GM21786 (cell line): Measurements from ENCODE around the gene ASAP2.

Experiments
- ATAC-seq: cut with Tn5 transposase; IDR thresholded peaks from one replicate; pipeline ENCODE4 v1.9.1; 2021; ENCODE audit not compliant: unreplicated experiment

ASAP2 gene

DNA sequence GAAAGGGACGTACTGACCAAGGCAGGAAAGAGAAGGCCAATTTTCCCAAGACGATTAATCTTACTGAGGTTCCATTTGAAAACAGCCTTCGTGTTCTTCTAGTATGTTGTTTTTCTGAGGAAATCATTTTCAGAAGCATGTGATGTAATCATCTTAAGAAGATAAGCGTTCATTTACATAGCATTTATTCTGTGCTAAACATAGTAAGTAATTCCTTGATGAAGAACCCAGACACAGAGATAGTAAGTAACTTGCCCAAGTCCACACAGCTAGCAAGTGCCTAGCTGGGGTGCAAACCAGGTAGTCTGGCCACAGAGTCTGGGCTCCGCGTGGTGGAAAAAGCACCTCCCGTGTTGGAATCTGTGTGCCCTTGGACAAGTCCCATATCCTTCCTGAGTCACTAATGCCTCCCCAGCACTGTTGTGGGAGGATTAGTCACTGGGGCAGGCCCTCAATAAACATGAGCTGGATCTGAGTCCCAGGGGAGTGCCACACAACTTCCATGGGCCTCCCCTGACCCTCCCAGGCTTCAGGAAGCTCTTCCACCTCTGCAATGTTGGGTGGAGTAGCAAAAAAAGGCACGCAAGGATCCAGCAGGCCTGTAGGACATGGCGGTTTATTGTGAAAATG is 26.9 kb upstream of the ASAP2 start:
- no peak for ATAC-seq

DNA sequence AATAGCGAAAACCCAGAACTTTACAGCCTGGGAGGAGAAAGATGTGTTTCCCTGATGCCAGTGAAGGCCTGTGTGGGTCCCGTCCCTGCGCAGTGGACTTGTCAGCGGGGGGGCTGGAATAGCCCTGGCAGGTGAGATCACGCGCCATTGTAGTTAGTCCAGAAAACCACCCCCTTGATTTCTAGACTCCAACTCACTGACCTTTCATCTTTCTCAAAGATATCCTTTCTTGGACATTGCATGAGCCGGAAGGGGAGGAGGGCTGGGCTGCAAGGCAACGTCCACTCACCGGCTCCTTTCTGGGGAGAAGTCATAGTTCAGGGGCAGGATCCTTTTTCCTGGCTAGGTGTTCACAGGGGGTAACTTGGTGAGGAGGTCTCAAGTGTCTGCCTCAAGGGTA is 22.3 kb upstream of the ASAP2 start:
- no peak for ATAC-seq

GRCh38 chr2:9187620-9188214 is 18.9 kb upstream of the ASAP2 start:
- ATAC-seq: no peak

DNA sequence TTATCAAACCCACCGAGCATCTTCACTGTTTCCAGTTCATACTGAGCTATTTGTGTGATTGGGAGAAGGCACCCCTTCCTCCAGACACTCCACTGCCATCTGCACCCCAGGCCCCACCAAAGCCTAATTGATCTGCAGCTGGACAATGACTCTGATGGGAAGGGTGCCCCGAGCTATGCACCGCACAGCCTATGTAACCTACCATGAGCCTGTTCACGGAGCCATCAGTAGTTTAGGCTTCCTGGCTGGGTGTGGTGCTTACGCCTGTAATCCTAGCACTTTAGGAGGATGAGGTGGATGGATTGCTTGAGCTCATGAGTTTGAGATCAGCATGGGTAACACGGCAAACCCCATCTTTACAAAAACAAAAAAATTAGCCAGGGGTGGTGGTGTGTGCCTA is 17.8 kb upstream of the ASAP2 start:
- ATAC-seq: no peak

DNA sequence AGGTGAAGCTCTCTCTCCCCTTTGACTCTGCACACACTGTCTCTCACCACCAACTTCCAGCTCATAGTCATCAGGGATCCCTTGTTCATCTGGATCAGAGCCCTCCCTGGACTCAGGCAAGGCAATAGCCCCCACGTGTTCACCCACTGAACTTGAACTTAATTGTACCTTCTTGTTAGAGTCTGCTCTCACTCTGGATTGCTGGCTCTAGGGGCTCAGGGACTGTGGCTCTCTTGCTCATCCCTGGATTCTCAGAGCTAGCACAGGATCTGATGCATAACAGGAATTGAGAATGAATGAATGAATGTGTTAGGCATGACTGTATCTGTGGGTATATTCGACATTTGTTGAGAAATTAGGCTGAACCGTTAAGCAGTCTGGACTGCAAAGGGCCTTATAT is 16.7 kb upstream of the ASAP2 start:
- no peak for ATAC-seq

- no peak for ATAC-seq
These were observed 15.6 kb upstream of the ASAP2 start for GRCh38 chr2:9191041-9191481.

DNA sequence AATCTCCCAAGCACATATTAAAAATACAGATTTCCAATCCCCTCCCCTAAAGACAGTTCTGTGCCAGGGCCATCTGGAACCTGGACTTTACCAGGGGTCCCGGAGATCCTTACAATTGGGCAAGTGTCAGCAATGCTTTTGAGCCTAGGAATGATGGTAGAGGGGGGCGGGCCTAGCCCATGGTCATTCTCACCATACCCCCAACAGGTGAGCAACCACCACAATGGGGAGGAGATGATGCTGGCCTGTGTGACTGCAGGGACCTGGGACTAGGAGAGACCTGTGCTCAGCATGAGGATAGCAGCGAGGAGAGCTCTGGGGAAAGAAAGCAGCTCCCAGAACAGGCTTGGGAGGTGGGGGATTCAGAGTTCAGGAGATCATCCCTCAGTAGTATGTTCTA is 13.9 kb upstream of the ASAP2 start:
- ATAC-seq: no peak

- no peak for ATAC-seq
These were observed 12.3 kb upstream of the ASAP2 start for GRCh38 chr2:9194352-9194751.

DNA sequence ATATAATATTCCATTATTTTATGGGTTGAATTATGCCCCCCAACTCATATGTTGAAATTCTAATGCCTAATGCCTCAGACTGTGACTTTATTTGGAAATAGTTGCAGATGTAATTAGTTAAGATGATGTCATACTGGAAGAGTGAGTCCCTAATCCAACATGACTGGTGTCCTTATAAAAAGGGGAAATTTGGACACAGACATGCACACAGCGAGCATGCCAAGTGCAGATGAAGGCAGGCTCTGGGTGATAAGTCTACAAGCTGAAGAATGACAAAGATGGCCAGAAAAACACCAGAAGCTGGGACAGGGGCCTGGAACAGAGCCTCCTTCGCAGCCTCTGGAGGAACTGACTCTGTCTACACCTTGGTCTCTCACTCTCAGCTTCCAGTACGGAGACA is 10.0 kb upstream of the ASAP2 start:
- ATAC-seq: no peak

DNA sequence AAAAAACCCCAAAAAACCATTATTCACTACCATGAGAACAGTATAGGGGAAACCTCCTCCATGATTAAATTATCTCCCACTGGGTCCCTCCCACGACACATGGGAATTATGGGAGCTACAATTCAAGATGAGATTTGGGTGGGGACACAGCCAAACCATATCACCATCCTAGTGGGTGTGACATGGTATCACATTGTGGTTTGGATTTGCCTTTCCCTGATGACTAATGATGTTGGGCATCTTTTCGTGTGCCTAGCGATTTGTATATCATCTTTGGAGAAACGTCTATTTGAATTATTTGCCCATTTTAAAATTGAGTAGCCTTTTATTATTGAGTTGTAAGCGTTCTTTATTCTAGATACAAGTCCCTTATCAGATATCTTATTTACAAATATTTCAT is 8.7 kb upstream of the ASAP2 start:
- ATAC-seq: no peak

DNA sequence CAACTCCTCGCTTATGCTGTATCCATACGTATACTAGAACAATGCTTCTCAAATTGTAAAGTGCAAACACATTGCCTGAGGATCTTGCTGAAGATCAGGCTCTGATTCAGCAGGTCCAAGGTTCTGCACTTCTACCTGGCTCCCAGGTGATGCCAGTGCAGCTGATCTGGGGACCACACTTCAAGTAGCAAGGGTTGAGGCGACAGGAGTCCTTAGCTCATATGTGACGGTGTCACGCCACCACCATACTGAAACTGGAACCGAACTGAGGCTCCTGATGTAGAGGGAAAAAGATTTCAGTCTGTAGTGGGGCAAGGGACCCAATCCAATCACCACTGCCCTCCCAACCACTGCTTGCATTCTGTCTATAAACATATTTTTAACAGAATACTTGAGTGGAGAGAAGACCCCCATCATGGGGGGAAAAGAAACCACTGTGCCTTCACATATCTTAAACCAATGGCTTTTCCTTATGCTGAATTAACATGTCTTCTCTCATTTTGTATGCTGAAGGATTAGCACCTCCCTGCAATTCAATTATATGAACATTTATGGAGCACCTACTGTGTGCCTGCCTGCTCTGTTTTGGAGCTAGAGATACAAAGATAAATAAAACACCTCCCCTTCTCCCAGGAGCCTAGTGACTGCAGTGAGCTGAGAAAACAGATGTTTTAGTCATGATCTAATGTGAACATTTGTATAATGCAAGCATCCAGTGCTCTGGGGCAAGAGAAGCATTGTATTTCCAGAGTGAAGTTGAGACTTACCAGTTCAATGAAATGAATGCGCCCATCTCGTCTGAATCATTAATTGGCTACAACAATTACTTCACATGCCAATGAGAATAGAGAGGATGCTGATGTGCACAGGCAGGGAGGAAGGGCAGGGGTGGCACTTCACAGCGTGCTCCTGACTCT is 6.6 kb upstream of the ASAP2 start:
- no peak for ATAC-seq

- no peak for ATAC-seq
These were observed 6.0 kb upstream of the ASAP2 start for GRCh38 chr2:9200633-9201015.

DNA sequence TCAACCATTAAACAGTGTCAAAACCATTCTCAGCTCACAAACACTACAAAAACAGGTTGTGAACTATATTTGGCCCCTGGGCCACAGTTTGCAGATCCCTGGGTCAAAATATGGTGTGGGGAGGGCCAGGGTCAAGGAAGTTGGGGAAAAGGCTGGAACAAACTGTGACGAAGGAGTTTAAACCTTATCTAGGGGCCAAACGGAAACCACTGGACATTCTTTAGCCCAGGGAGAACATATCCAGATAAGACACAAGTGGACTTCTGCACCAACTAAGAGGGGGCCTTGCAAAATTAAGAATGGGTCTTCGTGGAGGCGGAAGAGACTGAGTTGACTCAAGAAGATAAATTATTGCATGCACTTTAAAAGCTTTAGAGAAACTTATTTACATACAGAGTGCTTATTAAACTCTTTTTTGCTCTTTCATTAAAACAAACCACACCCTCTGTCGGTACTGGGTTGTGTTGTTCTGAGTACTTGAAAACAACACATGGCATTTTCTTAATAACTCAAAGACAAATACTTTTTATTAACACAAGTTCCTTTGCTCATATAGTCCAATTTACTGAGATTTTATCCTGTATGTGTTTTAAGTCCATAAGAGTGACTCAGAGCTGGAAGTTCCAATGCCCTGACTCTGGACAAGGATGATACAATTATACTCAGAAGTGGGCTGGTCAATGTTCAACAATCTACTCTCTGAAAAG is 5.3 kb upstream of the ASAP2 start:
- ATAC-seq: no peak

DNA sequence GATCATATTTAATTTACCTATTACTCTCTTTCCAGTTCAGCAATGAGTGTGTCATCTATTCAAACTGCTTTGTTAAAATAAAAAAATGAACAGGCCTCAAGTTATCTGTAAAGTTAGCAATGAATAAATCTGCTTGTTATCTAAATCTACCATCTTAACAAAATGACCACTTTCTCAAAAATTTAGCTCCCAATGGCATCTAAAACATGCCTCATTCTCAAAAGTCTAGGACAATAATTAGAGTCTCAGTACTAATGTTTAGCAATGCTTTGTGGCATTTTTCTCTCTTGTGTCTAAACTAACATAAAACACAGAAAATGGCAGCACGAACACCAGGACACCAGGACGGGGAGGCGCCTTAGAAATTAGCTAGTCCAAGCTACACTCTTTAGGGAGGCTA is 3.6 kb upstream of the ASAP2 start:
- ATAC-seq: no peak

DNA sequence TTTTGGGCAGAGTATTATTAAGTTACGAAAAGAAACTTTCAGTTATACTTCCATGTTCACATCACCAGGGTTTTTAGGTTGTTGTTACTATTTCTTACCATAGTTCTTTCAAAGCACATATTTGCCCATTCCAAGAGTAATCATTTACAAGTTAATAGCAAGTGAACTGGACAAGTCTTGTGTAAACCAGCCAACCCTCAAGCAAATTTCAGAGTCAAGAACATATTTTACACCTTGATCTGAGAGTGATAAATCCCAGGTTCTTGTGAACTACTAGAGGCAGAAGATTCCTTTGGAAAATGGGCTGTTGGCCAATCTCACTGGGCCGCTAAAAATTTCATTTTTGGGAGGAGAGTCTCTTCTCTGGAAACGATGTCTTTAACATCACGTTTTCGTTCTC is 2.7 kb upstream of the ASAP2 start:
- no peak for ATAC-seq

GRCh38 chr2:9204939-9205338 is 1.7 kb upstream of the ASAP2 start:
- ATAC-seq: no peak

- no peak for ATAC-seq
These were observed 1.1 kb upstream of the ASAP2 start for GRCh38 chr2:9205486-9205885.

DNA sequence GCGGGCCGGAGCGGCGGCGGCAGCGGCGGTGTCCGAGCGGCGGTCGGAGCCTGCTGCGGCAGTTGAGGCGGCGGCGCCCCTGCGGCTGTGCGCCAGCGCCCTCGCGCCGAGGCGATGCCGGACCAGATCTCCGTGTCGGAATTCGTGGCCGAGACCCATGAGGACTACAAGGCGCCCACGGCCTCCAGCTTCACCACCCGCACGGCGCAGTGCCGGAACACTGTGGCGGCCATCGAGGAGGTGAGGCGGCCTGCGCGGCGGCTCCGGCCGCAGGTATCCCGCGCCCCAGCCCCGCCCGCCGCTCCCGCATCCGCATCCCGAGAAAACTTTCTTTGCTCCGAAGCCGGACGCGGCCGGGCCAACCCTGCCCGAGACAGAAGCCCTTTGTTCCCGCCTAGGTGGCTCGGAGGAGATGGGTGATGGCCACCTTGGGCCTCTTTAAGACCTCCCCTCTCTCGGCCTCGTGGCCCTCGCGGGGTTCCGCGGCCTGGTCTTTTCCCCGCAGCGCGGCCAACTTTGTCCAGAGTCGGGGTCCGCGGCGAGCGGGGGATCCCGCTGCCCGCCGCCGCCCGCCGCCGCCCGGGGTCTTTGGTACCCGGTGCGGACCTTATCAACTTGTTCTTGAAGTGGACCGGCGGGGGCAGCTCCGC is 504 bp downstream of the ASAP2 start:
- ATAC-seq: no peak

DNA sequence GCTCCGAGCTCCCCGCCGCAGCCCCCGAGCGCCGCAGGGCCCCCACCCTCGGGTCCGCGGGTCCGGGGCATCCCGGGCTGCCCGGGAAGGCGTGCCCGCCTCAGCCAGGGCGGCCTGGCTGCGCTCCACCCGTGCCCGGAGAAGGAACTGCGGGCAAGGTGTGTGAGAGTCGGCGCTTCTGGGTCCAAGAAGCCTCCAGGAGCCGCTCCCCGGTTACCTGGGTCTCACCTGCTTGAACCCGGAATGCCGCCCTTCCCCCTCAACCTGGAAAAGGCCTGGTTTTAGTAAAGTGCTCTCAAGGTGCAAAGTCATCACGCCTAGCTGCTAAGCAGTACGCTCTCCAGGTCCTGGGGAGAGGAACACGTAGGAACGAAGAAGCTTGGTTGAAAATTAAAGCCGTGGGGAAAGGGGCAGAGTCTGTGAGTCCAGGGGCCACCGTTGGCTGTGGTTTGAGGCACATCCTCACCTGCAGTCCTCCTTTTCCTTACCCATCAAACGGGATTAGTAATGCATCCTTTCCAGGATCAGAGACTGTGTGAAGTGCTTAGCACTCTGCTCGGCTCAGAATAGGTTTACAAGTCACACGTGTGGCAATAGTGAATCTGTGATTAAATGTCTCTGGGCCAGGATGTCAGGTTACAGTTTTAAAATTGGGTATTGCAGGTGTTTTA is 1.2 kb downstream of the ASAP2 start:
- no peak for ATAC-seq

DNA sequence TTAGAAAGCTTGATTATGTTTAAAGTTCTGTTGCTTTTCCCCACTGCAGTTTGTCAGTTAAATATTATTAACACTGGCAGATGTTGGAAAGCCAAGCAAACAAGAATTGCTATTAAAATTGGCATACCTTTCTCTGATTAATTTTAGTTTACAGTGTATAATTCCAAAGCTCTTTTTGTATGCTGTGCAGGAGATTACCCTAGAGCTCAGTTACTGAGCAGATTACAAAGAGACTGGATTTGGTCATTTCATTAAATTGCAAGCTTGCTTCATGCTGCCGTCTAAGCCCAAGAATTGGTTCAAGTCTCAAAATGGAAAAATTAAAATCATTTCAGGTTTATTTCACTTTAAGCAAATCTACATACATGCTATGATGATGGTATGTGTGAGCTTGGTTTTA is 2.3 kb downstream of the ASAP2 start:
- no peak for ATAC-seq

DNA sequence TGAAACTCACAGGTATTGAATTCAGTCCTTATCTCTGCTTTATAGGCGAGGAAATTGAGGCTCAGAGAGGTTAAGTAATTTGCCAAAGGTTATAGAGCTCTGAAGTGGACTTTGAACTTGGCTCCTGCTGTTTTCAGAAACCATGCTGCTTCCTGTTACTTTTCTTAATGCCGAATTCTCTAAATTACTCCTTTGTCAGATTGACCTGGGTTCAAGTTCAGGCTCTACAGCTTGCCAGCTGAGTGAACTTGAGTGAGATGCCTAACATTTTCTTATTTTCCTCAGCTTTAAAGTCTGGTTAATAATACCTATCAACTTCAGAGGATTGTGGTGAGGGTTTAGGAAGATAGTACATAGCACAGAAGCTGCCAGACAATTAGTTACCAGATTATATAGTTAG is 3.4 kb downstream of the ASAP2 start:
- ATAC-seq: no peak
